Hematopoietic multipotent progenitor cell treated with erythropoietin and hydrocortisone succinate and interleukin-3 and kit ligand, for 8 days (in vitro differentiated cells): Measurements from ENCODE around the gene RFT1.
A peak's percentile ranks its signal among the peaks of the same experiment; 100 is the strongest.

Experiments used
- DNase-seq: peaks from one replicate; pipeline ENCODE4 v3.0.0-alpha.2; 2015

RFT1 gene

GRCh38 chr3:53082736-53083135 is 47.5 kb downstream of the RFT1 start:
- DNase-seq = no peak

- DNase-seq = no peak
Observed at GRCh38 chr3:53081318-53081717, 48.9 kb downstream of the RFT1 start.

- DNase-seq = no peak
Observed at GRCh38 chr3:53080612-53081205, 49.5 kb downstream of the RFT1 start.

GRCh38 chr3:53079791-53080555 is 50.3 kb downstream of the RFT1 start:
- no peak for DNase-seq

GRCh38 chr3:53079147-53079546 is 51.1 kb downstream of the RFT1 start:
- no peak for DNase-seq

- DNase-seq = no peak
Observed at GRCh38 chr3:53078656-53079055, 51.6 kb downstream of the RFT1 start.

GRCh38 chr3:53077476-53078220 is 52.6 kb downstream of the RFT1 start:
- no peak for DNase-seq

- DNase-seq = no peak
Observed at GRCh38 chr3:53075743-53076140, 54.5 kb downstream of the RFT1 start.

- DNase-seq = no peak
Observed at GRCh38 chr3:53074761-53075742, 55.2 kb downstream of the RFT1 start.

- DNase-seq = no peak
Observed at GRCh38 chr3:53074366-53074696, 55.9 kb downstream of the RFT1 start.

GRCh38 chr3:53073553-53074365 is 56.5 kb downstream of the RFT1 start:
- DNase-seq = no peak

- DNase-seq = peak; percentile 85
Observed at GRCh38 chr3:53072653-53073552, 57.3 kb downstream of the RFT1 start.

- peak; percentile 17 for DNase-seq
Observed at GRCh38 chr3:53071882-53072431, 58.3 kb downstream of the RFT1 start.

GRCh38 chr3:53069422-53070068 is 60.7 kb downstream of the RFT1 start:
- DNase-seq = no peak

GRCh38 chr3:53068176-53068575 is 62.1 kb downstream of the RFT1 start:
- DNase-seq = no peak

- DNase-seq = no peak
Observed at GRCh38 chr3:53067567-53067966, 62.7 kb downstream of the RFT1 start.

GRCh38 chr3:53065841-53066480 is 64.3 kb downstream of the RFT1 start:
- DNase-seq = no peak

GRCh38 chr3:53062905-53063304 is 67.3 kb downstream of the RFT1 start:
- no peak for DNase-seq

- DNase-seq = peak; percentile 36
Observed at GRCh38 chr3:53056442-53056841, 73.8 kb downstream of the RFT1 start.
